ENCODE measurements around the gene PDE6D. TPM values are rescaled to one million over a fixed set of nuclear protein-coding genes. Genes with fewer than 3 reads are reported as not detected.

Gene PDE6D
- total RNA-seq, 5 donors from 2014 or later (not counting 1 experiment from before 2014, with no cell fraction given) = 17.4 to 33.1 (median 25.2) TPM

DNA sequence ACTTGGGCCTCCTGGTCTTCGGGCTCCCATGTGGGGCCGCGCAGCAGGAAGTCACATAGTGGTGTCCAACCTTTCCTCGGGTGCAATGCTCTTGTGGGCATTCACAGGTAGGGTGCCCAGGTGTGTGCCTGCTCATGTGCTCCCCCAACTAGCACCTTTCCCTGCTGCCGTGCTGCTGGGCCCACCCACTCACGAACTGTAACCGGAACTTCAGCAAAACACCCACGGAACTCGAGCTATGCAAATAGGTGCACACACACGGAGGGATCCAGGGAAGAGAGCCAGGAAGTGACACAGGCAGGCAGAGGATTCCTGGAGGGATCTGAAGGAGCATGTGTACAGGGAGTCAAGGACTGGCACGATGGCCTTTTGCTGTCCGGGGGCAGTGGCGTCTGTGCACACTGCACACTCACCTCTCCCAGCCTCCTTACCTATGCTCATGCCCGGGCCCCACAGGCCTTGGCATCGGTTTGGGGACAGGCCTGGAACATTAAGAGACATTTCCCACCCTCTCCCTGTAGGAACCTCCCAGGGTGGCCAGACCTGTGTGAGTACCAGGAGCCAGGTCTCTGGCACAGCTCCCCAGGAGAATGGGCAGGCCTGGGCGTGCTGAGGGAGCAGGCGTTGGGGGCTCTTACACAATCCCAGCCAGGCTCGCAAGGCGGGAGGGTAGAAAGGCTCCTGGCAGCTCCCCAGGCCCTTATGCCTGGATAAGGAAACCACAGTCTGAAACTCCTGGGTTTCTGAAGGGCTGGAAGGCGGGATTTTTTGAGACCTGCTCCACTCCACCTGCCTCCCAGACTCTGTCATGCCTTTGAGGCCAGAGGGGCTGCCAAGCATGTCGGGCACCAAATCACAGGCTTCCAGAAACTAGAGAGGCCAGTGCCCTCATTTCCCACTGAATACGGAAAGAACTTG lies 79.4 kb downstream of the PDE6D start:
- peaks cover 11 to 20% (median 18%) of the 10 kb centered on the region in 3 donors for H3K4me1 Mint-ChIP-seq
- 91% methylated on average over 15 of the region's 22 CpGs for WGBS (ENCODE audit: insufficient coverage)
- Histone ChIP-seq H3K4me1 (ENCODE audit: control insufficient read depth in 1 of 2, extremely low read depth in 1 of 2, insufficient read depth in 2 of 2, low read length in 2 of 2) (peaks cover 0 to 10% of the 10 kb centered on the region in 2 experiments), H3K36me3 (ENCODE audit: control insufficient read depth in 2 of 2, extremely low read depth in 1 of 2, insufficient read depth in 1 of 2, low read length in 1 of 2) (no peaks in the 10 kb centered on the region), H3K9me3 (no peaks in the 10 kb centered on the region), H3K27me3 (replicated peaks in 1 of 2; ENCODE audit: control insufficient read depth in 2 of 2, extremely low read depth in 1 of 2, insufficient read depth in 2 of 2, low read length in 1 of 2) (no peaks in the 10 kb centered on the region), H3K27ac (ENCODE audit: low read length) (no peak overlapping the region), H3K4me3 (ENCODE audit: control insufficient read depth in 1 of 2, extremely low read depth in 1 of 2, low read length in 1 of 2) (no peak overlapping the region)
- ChIA-PET CTCF (interaction anchor here (0.6 to 1.5 kb wide), 5 partner anchors 12 to 59 kb away, joined by 3 to 5 read pairs (median 3); no protein-coding TSS in a partner anchor), POLR2A (no interaction called here)
- H3K9me3 Mint-ChIP-seq = no peaks in the 10 kb centered on the region
- H3K27me3 Mint-ChIP-seq = no peaks in the 10 kb centered on the region
- no peak for ATAC-seq (replicated peaks in 1 of 4)
- no peak overlapping the region for H3K27ac Mint-ChIP-seq
- DNase-seq = no peak
- H3K4me3 Mint-ChIP-seq = no peak overlapping the region
- no peaks in the 10 kb centered on the region for H3K36me3 Mint-ChIP-seq

DNA sequence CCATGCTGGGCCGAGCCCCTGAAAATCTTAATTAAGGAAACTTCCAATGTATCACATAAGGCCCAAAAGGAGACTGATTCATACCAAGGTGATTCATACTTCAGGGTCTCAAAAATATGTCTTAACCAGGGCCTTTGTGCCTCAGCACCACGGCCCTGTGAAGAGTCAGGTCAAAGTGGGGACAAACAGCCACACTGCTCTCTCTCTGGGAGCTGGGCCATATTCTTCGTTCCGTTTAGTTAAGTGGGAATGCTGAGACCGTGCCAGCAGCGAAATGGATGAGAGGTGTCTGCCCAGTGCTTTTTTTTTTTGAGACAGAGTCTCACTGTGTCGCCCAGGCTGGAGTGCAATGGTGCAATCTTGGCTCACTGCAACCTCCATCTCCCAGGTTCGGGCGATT lies 82.1 kb downstream of the PDE6D start:
- CTCF ChIA-PET = interaction anchor here (0.8 to 1.3 kb wide), 2 partner anchors 15 to 22 kb away, joined by 3 to 5 read pairs; no protein-coding TSS in a partner anchor
- Mint-ChIP-seq H3K27ac (no peak overlapping the region), H3K4me1 (peaks cover 1 to 6% (median 3%) of the 10 kb centered on the region in 3 donors), H3K4me3 (no peak overlapping the region), H3K27me3 (no peaks in the 10 kb centered on the region), H3K36me3 (no peaks in the 10 kb centered on the region), H3K9me3 (no peaks in the 10 kb centered on the region)
- Histone ChIP-seq H3K27me3 (replicated peaks in 1 of 2; ENCODE audit: control insufficient read depth in 2 of 2, extremely low read depth in 1 of 2, insufficient read depth in 2 of 2, low read length in 1 of 2) (no peaks in the 10 kb centered on the region), H3K9me3 (no peaks in the 10 kb centered on the region), H3K4me3 (ENCODE audit: control insufficient read depth in 1 of 2, extremely low read depth in 1 of 2, low read length in 1 of 2) (no peak overlapping the region), H3K4me1 (ENCODE audit: control insufficient read depth in 1 of 2, extremely low read depth in 1 of 2, insufficient read depth in 2 of 2, low read length in 2 of 2) (no peaks in the 10 kb centered on the region), H3K36me3 (ENCODE audit: control insufficient read depth in 2 of 2, extremely low read depth in 1 of 2, insufficient read depth in 1 of 2, low read length in 1 of 2) (no peaks in the 10 kb centered on the region), H3K27ac (ENCODE audit: low read length) (no peak overlapping the region)
- WGBS (ENCODE audit: insufficient coverage) = 93% methylated on average over 6 of the region's 9 CpGs
- ATAC-seq (replicated peaks in 1 of 4) (no peak), DNase-seq (no peak)
- POLR2A ChIA-PET = no interaction called here

DNA sequence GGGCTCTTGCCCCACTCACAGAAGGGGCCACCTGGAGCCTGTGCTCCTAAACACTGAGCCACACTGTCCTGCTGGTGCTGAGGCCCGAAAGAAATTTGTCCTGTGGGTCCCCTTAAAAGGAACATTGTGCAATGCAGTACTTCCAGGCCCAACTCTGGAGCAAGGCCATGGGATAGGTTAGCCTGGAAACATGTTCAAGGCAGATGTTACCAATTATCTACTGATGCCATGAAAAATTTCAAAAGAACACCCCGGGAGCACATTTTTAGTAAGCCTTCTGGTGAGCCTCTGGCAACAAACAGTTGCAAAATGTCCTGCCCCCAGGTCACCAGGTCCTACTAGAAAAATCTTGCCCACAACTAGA lies 85.1 kb downstream of the PDE6D start:
- CTCF ChIA-PET = interaction anchor here in 1 of 2 donors (1.4 kb wide), 1 partner anchor 11 kb away, joined by 3 read pairs; no protein-coding TSS in a partner anchor
- H3K36me3 Mint-ChIP-seq = no peaks in the 10 kb centered on the region

DNA sequence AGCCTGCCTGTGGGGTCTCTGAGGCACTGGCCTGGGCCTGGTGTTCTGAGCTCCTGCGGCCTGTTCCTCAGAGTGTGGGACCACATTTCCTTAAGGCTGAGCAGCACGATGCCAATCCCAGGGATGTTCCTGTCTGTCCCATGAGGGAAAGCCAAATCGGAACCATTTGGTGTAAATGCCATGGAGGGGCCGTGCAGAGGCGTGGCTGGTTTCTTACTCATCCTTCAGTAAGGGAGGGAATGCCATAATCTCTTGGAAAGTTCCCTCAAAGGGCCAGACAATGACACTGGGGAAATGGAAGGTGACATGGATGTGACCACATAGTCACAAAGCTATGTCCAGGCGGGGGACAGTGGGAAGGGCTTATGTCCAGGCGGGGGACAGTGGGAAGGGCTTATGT lies 87.1 kb downstream of the PDE6D start:
- no peaks in the 10 kb centered on the region for H3K4me1 ChIP-seq (ENCODE audit: control insufficient read depth in 1 of 2, extremely low read depth in 1 of 2, insufficient read depth in 2 of 2, low read length in 2 of 2)
- 96% methylated on average over 7 of the region's 7 CpGs for WGBS (ENCODE audit: insufficient coverage)
- POLR2A ChIA-PET = no interaction called here

More for the DNA sequence above, 85.1 kb downstream of the PDE6D start:
- POLR2A ChIA-PET = no interaction called here
- Mint-ChIP-seq H3K9me3 (no peaks in the 10 kb centered on the region), H3K27me3 (no peaks in the 10 kb centered on the region), H3K27ac (no peak overlapping the region), H3K4me1 (no peaks in the 10 kb centered on the region), H3K4me3 (no peak overlapping the region)
- DNase-seq = no peak
- no peaks in the 10 kb centered on the region for H3K36me3 ChIP-seq (ENCODE audit: control insufficient read depth in 2 of 2, extremely low read depth in 1 of 2, insufficient read depth in 1 of 2, low read length in 1 of 2)
- no peak for ATAC-seq (replicated peaks in 1 of 4)
- H3K27me3 ChIP-seq (replicated peaks in 1 of 2; ENCODE audit: control insufficient read depth in 2 of 2, extremely low read depth in 1 of 2, insufficient read depth in 2 of 2, low read length in 1 of 2) = peaks cover 0 to 9% of the 10 kb centered on the region in 2 experiments
- H3K4me1 ChIP-seq (ENCODE audit: control insufficient read depth in 1 of 2, extremely low read depth in 1 of 2, insufficient read depth in 2 of 2, low read length in 2 of 2) = no peaks in the 10 kb centered on the region
- H3K27ac ChIP-seq (ENCODE audit: low read length) = no peak overlapping the region
- H3K9me3 ChIP-seq = no peaks in the 10 kb centered on the region
- H3K4me3 ChIP-seq (ENCODE audit: control insufficient read depth in 1 of 2, extremely low read depth in 1 of 2, low read length in 1 of 2) = no peak overlapping the region
- WGBS (ENCODE audit: insufficient coverage) = 88% methylated on average over 2 of the region's 2 CpGs

DNA sequence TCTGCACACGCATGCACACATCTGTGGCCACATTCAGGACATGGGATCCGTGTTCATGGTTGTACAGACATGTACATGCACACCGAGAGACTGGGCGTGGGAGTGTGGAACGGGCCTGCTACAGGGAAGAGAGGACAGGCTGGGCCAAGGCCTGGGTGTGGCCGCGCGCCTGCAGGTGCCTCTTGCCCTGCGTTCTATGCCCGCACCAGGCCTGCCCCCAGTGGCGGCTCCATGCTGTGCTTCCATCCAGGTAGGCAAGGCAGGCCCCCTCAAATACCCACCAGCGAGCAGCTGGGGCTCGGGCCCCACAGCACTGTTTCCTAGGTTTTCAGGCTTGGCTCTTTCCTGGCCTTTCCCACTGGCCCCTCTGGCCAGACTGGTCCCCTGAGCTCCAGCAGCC lies 88.2 kb downstream of the PDE6D start:
- no peaks in the 10 kb centered on the region for H3K9me3 Mint-ChIP-seq
- no peak overlapping the region for H3K4me3 ChIP-seq (ENCODE audit: control insufficient read depth in 1 of 2, extremely low read depth in 1 of 2, low read length in 1 of 2)
- ATAC-seq (replicated peaks in 1 of 4) = no peak
- H3K36me3 Mint-ChIP-seq = no peaks in the 10 kb centered on the region
- ChIA-PET POLR2A (no interaction called here), CTCF (interaction anchor here in 1 of 2 donors (1.0 kb wide), 1 partner anchor 15 kb away, joined by 9 read pairs; no protein-coding TSS in a partner anchor)
- H3K36me3 ChIP-seq (ENCODE audit: control insufficient read depth in 2 of 2, extremely low read depth in 1 of 2, insufficient read depth in 1 of 2, low read length in 1 of 2) = no peaks in the 10 kb centered on the region
- DNase-seq = no peak
- no peaks in the 10 kb centered on the region for H3K27me3 Mint-ChIP-seq
- H3K4me1 Mint-ChIP-seq = peaks cover 0 to 2% (median 0%) of the 10 kb centered on the region in 3 donors
- no peak overlapping the region for H3K27ac Mint-ChIP-seq
- H3K4me3 Mint-ChIP-seq = no peak overlapping the region
- no peaks in the 10 kb centered on the region for H3K4me1 ChIP-seq (ENCODE audit: control insufficient read depth in 1 of 2, extremely low read depth in 1 of 2, insufficient read depth in 2 of 2, low read length in 2 of 2)
- 92% methylated on average over 7 of the region's 13 CpGs for WGBS (ENCODE audit: insufficient coverage)
- peaks cover 0 to 13% of the 10 kb centered on the region in 2 experiments for H3K27me3 ChIP-seq (replicated peaks in 1 of 2; ENCODE audit: control insufficient read depth in 2 of 2, extremely low read depth in 1 of 2, insufficient read depth in 2 of 2, low read length in 1 of 2)
- no peak overlapping the region for H3K27ac ChIP-seq (ENCODE audit: low read length)
- no peaks in the 10 kb centered on the region for H3K9me3 ChIP-seq

More for the DNA sequence above, 87.1 kb downstream of the PDE6D start:
- ATAC-seq (replicated peaks in 1 of 4) (no peak), DNase-seq (no peak)
- no peak overlapping the region for H3K27ac Mint-ChIP-seq
- H3K9me3 Mint-ChIP-seq = no peaks in the 10 kb centered on the region
- Histone ChIP-seq H3K27ac (ENCODE audit: low read length) (no peak overlapping the region), H3K36me3 (ENCODE audit: control insufficient read depth in 2 of 2, extremely low read depth in 1 of 2, insufficient read depth in 1 of 2, low read length in 1 of 2) (no peaks in the 10 kb centered on the region), H3K4me3 (ENCODE audit: control insufficient read depth in 1 of 2, extremely low read depth in 1 of 2, low read length in 1 of 2) (no peak overlapping the region), H3K9me3 (no peaks in the 10 kb centered on the region), H3K27me3 (replicated peaks in 1 of 2; ENCODE audit: control insufficient read depth in 2 of 2, extremely low read depth in 1 of 2, insufficient read depth in 2 of 2, low read length in 1 of 2) (peaks cover 0 to 13% of the 10 kb centered on the region in 2 experiments)
- H3K27me3 Mint-ChIP-seq = no peaks in the 10 kb centered on the region
- H3K36me3 Mint-ChIP-seq = no peaks in the 10 kb centered on the region
- CTCF ChIA-PET = interaction anchor here in 1 of 2 donors (1.0 kb wide), 1 partner anchor 16 kb away, joined by 9 read pairs; no protein-coding TSS in a partner anchor
- no peaks in the 10 kb centered on the region for H3K4me1 Mint-ChIP-seq
- H3K4me3 Mint-ChIP-seq = no peak overlapping the region

DNA sequence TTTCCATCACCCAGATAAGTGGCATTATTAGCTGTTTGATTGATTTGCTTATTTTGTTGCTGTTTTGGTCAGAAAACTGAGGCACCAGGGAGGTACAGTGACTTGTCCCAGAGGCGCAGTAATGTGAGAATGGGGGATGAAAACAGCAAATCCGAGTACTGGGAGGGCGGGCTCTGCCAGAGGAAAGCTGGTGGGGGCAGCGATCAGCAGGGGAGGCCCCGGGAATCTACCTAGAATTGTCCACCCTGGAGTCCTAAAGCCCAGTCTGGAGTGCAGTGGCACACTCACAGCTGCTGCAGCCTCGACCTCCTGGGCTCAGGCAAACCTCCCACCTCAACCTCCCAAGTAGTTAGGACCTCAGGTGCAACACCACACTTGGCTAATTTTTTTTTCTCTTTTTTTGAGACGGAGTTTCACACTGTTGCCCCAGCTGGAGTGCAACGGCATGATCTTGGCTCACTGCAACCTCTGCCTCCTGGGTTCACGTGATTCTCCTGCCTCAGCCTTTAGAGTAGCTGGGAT lies 89.8 kb downstream of the PDE6D start:
- H3K27ac ChIP-seq (ENCODE audit: low read length) = no peak overlapping the region
- H3K27me3 Mint-ChIP-seq = no peaks in the 10 kb centered on the region
- no peak overlapping the region for H3K4me3 Mint-ChIP-seq
- POLR2A ChIA-PET = no interaction called here
- peaks cover 0 to 8% of the 10 kb centered on the region in 2 experiments for H3K4me1 ChIP-seq (ENCODE audit: control insufficient read depth in 1 of 2, extremely low read depth in 1 of 2, insufficient read depth in 2 of 2, low read length in 2 of 2)
- CTCF ChIA-PET = no interaction called here
- H3K9me3 ChIP-seq = no peaks in the 10 kb centered on the region
- 69% methylated on average over 4 of the region's 9 CpGs for WGBS (ENCODE audit: insufficient coverage)
- DNase-seq (no peak), ATAC-seq (replicated peaks in 1 of 4) (no peak)
- H3K9me3 Mint-ChIP-seq = no peaks in the 10 kb centered on the region
- no peaks in the 10 kb centered on the region for H3K36me3 ChIP-seq (ENCODE audit: control insufficient read depth in 2 of 2, extremely low read depth in 1 of 2, insufficient read depth in 1 of 2, low read length in 1 of 2)
- peaks cover 0 to 13% of the 10 kb centered on the region in 2 experiments for H3K27me3 ChIP-seq (replicated peaks in 1 of 2; ENCODE audit: control insufficient read depth in 2 of 2, extremely low read depth in 1 of 2, insufficient read depth in 2 of 2, low read length in 1 of 2)
- H3K36me3 Mint-ChIP-seq = no peaks in the 10 kb centered on the region
- H3K4me3 ChIP-seq (ENCODE audit: control insufficient read depth in 1 of 2, extremely low read depth in 1 of 2, low read length in 1 of 2) = no peak overlapping the region
- no peak overlapping the region for H3K27ac Mint-ChIP-seq
- peaks cover 3 to 8% (median 7%) of the 10 kb centered on the region in 3 donors for H3K4me1 Mint-ChIP-seq

Measured in T-cell (primary cell).